ENCODE measurements around the gene DIP2B. TPM values are rescaled to one million over a fixed set of nuclear protein-coding genes. Genes with fewer than 3 reads are reported as not detected.
"Not testable (repeated sequence)": the region's sequence is repeated elsewhere in the genome, so short reads cannot be mapped to it uniquely, and the experiment has no call there.

Gene DIP2B
- total RNA-seq, 1 donor from 2014 or later: 39.3 TPM

GRCh38 chr12:50556273-50556672 lies 51.5 kb downstream of the DIP2B start:
- TF ChIP-seq CTCF (IDR thresholded peaks at IDR 0.05; ENCODE audit: insufficient read depth, low read length, poor library complexity, severe bottlenecking): no peak
- no peaks in the 10 kb centered on the region for H3K36me3 ChIP-seq (ENCODE audit: control insufficient read depth, insufficient read depth, low read length)
- H3K4me3 ChIP-seq (ENCODE audit: low read depth, low read length): no peak overlapping the region
- DNase-seq (ENCODE audit: low read depth): no peak
- H3K27me3 ChIP-seq (ENCODE audit: control insufficient read depth, insufficient read depth, low read length): no peaks in the 10 kb centered on the region

GRCh38 chr12:50556796-50557195 lies 52.0 kb downstream of the DIP2B start:
- H3K27me3 ChIP-seq (ENCODE audit: control insufficient read depth, insufficient read depth, low read length); H3K36me3 ChIP-seq (ENCODE audit: control insufficient read depth, insufficient read depth, low read length); H3K4me3 ChIP-seq (ENCODE audit: low read depth, low read length); DNase-seq (ENCODE audit: low read depth): not testable (repeated sequence)

GRCh38 chr12:50557421-50557820 lies 52.6 kb downstream of the DIP2B start:
- no peak for TF ChIP-seq CTCF (IDR thresholded peaks at IDR 0.05; ENCODE audit: insufficient read depth, low read length, poor library complexity, severe bottlenecking)
- H3K27me3 ChIP-seq (ENCODE audit: control insufficient read depth, insufficient read depth, low read length): no peaks in the 10 kb centered on the region
- H3K4me3 ChIP-seq (ENCODE audit: low read depth, low read length): no peak overlapping the region
- H3K36me3 ChIP-seq (ENCODE audit: control insufficient read depth, insufficient read depth, low read length): no peaks in the 10 kb centered on the region
- no peak for DNase-seq (ENCODE audit: low read depth)

- no peak for DNase-seq (ENCODE audit: low read depth)
- TF ChIP-seq CTCF (IDR thresholded peaks at IDR 0.05; ENCODE audit: insufficient read depth, low read length, poor library complexity, severe bottlenecking): no peak
- no peak overlapping the region for H3K4me3 ChIP-seq (ENCODE audit: low read depth, low read length)
- no peaks in the 10 kb centered on the region for H3K36me3 ChIP-seq (ENCODE audit: control insufficient read depth, insufficient read depth, low read length)
- no peaks in the 10 kb centered on the region for H3K27me3 ChIP-seq (ENCODE audit: control insufficient read depth, insufficient read depth, low read length)
Measured at GRCh38 chr12:50558970-50559369, 54.2 kb downstream of the DIP2B start.

- no peaks in the 10 kb centered on the region for H3K36me3 ChIP-seq (ENCODE audit: control insufficient read depth, insufficient read depth, low read length)
- H3K4me3 ChIP-seq (ENCODE audit: low read depth, low read length): no peak overlapping the region
- H3K27me3 ChIP-seq (ENCODE audit: control insufficient read depth, insufficient read depth, low read length): no peaks in the 10 kb centered on the region
- DNase-seq (ENCODE audit: low read depth): no peak
- TF ChIP-seq CTCF (IDR thresholded peaks at IDR 0.05; ENCODE audit: insufficient read depth, low read length, poor library complexity, severe bottlenecking): no peak
Measured at GRCh38 chr12:50562520-50563433, 58.0 kb downstream of the DIP2B start.

GRCh38 chr12:50563434-50563787 lies 58.6 kb downstream of the DIP2B start:
- no peak for TF ChIP-seq CTCF (IDR thresholded peaks at IDR 0.05; ENCODE audit: insufficient read depth, low read length, poor library complexity, severe bottlenecking)
- Histone ChIP-seq H3K36me3 (ENCODE audit: control insufficient read depth, insufficient read depth, low read length) (no peaks in the 10 kb centered on the region), H3K4me3 (ENCODE audit: low read depth, low read length) (no peak overlapping the region), H3K27me3 (ENCODE audit: control insufficient read depth, insufficient read depth, low read length) (no peaks in the 10 kb centered on the region)
- DNase-seq (ENCODE audit: low read depth): no peak

Measured in kidney epithelial cell (primary cell).